ENCODE data around the gene DBI. TPM values are rescaled to one million over a fixed set of nuclear protein-coding genes. Genes with fewer than 3 reads are reported as not detected.

DBI gene
- total and polyA plus RNA-seq, 2 of the 8 experiments (the other 6 are each of a cell fraction or from before 2014, with no cell fraction given), result 180 to 212 TPM

GRCh38 chr2:119397196-119397595, 30.4 kb downstream of the DBI start (continued):
- no peak for TF ChIP-seq CHD7 (IDR thresholded peaks at IDR 0.05; ENCODE audit: insufficient replicate concordance, low read length)
- TF ChIP-seq TCF12 (IDR thresholded peaks at IDR 0.05; ENCODE audit: low read depth, low read length), result no peak
- TF ChIP-seq BRCA1 (IDR thresholded peaks at IDR 0.05; ENCODE audit: low read depth, low read length), result no peak
